ENCODE results near the gene GNA12. TPM values are rescaled to one million over a fixed set of nuclear protein-coding genes. Genes with fewer than 3 reads are reported as not detected.

GNA12 gene
- total and polyA plus RNA-seq, 10 of the 15 experiments (the other 5 are each of a cell fraction or from before 2014, with no cell fraction given): 1.9 to 51.8 (median 12.6) TPM

DNA sequence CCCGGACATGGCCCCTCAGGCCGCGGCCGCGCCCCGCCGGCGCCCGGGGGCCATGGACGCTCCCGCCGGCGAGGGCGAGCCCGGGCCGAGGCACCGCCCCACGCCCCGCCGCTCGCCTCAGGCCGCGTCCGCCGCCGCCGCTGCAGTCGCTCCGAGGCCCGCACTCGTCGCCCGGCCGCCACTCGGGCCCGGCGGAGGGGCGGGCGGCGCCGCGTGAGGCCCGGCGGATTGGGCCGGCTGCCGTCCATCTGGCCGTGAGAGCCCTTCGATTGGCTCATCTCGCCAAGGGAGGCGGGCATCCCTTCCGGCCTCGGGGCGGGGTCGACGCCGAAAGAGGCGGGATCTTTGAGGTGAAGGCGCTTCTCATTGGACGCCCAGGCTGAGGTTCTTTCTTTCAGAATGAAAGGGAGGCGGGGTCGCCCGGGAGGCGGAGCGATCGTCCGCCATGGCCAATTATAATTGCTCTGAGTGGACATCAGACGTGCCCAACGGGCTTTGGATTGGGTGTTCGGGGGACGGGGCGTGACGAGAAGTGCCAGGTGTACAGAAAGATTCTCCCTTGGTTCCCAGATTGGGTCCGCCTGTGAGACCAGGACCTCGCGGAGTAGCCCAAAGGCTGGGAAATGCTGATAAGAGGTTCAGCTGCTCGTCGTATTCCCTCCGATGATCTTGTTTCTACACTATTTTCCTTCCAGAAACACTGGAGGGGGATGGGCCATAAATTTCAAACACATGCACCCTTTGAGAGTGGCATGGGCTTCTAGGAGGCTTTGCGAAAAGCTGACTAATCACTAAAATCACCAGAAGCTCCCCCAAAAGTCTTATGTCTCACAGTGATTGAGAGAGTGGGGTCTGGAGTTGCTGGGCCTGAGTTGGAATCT lies at the start of gene GNA12 (continued):
- TF ChIP-seq, protein P1, sequence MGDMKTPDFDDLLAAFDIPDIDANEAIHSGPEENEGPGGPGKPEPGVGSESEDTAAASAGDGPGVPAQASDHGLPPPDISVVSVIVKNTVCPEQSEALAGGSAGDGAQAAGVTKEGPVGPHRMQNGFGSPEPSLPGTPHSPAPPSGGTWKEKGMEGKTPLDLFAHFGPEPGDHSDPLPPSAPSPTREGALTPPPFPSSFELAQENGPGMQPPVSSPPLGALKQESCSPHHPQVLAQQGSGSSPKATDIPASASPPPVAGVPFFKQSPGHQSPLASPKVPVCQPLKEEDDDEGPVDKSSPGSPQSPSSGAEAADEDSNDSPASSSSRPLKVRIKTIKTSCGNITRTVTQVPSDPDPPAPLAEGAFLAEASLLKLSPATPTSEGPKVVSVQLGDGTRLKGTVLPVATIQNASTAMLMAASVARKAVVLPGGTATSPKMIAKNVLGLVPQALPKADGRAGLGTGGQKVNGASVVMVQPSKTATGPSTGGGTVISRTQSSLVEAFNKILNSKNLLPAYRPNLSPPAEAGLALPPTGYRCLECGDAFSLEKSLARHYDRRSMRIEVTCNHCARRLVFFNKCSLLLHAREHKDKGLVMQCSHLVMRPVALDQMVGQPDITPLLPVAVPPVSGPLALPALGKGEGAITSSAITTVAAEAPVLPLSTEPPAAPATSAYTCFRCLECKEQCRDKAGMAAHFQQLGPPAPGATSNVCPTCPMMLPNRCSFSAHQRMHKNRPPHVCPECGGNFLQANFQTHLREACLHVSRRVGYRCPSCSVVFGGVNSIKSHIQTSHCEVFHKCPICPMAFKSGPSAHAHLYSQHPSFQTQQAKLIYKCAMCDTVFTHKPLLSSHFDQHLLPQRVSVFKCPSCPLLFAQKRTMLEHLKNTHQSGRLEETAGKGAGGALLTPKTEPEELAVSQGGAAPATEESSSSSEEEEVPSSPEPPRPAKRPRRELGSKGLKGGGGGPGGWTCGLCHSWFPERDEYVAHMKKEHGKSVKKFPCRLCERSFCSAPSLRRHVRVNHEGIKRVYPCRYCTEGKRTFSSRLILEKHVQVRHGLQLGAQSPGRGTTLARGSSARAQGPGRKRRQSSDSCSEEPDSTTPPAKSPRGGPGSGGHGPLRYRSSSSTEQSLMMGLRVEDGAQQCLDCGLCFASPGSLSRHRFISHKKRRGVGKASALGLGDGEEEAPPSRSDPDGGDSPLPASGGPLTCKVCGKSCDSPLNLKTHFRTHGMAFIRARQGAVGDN (IDR thresholded peaks at IDR 0.05): no peak
- TF ChIP-seq SRF (IDR thresholded peaks at IDR 0.05; ENCODE audit: low read depth in 2 of 2, low read length in 2 of 2) (no peak), ZNF217 (IDR thresholded peaks at IDR 0.05) (no peak), FOS (IDR thresholded peaks at IDR 0.05; ENCODE audit: borderline replicate concordance, extremely low read depth, insufficient read length) (peak; percentile 55), BRCA1 (IDR thresholded peaks at IDR 0.05; ENCODE audit: low read depth, low read length) (no peak), NFYA (IDR thresholded peaks at IDR 0.05; ENCODE audit: borderline replicate concordance, low read depth, low read length) (no peak; the same call in 1 of the 2 replicates), RAD21 (IDR thresholded peaks at IDR 0.05; ENCODE audit: insufficient read depth, low read depth, low read length) (no peak), PAX5 (IDR thresholded peaks at IDR 0.05; ENCODE audit: borderline replicate concordance, low read depth, low read length) (no peak), SPI1 (IDR thresholded peaks at IDR 0.05; ENCODE audit: borderline replicate concordance, insufficient read depth, low read depth, low read length) (no peak), SP1 (IDR thresholded peaks at IDR 0.05; ENCODE audit: low read depth, low read length) (peak; percentile 93), FOXK2 (IDR thresholded peaks at IDR 0.05) (no peak), NRF1 (conservative IDR thresholded peaks at IDR 0.05; ENCODE audit: low read depth, low read length) (no peak), STAT1 (conservative IDR thresholded peaks at IDR 0.05) (no peak), TBL1XR1 (IDR thresholded peaks at IDR 0.05; ENCODE audit: low read depth, low read length) (no peak), FOXM1 (IDR thresholded peaks at IDR 0.05; ENCODE audit: low read depth, low read length) (no peak), RB1 (IDR thresholded peaks at IDR 0.05; ENCODE audit: borderline replicate concordance) (no peak)
- TF ChIP-seq, protein P2, sequence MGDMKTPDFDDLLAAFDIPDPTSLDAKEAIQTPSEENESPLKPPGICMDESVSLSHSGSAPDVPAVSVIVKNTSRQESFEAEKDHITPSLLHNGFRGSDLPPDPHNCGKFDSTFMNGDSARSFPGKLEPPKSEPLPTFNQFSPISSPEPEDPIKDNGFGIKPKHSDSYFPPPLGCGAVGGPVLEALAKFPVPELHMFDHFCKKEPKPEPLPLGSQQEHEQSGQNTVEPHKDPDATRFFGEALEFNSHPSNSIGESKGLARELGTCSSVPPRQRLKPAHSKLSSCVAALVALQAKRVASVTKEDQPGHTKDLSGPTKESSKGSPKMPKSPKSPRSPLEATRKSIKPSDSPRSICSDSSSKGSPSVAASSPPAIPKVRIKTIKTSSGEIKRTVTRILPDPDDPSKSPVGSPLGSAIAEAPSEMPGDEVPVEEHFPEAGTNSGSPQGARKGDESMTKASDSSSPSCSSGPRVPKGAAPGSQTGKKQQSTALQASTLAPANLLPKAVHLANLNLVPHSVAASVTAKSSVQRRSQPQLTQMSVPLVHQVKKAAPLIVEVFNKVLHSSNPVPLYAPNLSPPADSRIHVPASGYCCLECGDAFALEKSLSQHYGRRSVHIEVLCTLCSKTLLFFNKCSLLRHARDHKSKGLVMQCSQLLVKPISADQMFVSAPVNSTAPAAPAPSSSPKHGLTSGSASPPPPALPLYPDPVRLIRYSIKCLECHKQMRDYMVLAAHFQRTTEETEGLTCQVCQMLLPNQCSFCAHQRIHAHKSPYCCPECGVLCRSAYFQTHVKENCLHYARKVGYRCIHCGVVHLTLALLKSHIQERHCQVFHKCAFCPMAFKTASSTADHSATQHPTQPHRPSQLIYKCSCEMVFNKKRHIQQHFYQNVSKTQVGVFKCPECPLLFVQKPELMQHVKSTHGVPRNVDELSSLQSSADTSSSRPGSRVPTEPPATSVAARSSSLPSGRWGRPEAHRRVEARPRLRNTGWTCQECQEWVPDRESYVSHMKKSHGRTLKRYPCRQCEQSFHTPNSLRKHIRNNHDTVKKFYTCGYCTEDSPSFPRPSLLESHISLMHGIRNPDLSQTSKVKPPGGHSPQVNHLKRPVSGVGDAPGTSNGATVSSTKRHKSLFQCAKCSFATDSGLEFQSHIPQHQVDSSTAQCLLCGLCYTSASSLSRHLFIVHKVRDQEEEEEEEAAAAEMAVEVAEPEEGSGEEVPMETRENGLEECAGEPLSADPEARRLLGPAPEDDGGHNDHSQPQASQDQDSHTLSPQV (IDR thresholded peaks at IDR 0.05): no peak
- TF ChIP-seq, protein P3, sequence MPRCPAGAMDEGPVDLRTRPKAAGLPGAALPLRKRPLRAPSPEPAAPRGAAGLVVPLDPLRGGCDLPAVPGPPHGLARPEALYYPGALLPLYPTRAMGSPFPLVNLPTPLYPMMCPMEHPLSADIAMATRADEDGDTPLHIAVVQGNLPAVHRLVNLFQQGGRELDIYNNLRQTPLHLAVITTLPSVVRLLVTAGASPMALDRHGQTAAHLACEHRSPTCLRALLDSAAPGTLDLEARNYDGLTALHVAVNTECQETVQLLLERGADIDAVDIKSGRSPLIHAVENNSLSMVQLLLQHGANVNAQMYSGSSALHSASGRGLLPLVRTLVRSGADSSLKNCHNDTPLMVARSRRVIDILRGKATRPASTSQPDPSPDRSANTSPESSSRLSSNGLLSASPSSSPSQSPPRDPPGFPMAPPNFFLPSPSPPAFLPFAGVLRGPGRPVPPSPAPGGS (IDR thresholded peaks at IDR 0.05; ENCODE audit: borderline replicate concordance, insufficient read depth, low read depth, low read length, poor library complexity, severe bottlenecking): no peak
- TF ChIP-seq, protein P4, sequence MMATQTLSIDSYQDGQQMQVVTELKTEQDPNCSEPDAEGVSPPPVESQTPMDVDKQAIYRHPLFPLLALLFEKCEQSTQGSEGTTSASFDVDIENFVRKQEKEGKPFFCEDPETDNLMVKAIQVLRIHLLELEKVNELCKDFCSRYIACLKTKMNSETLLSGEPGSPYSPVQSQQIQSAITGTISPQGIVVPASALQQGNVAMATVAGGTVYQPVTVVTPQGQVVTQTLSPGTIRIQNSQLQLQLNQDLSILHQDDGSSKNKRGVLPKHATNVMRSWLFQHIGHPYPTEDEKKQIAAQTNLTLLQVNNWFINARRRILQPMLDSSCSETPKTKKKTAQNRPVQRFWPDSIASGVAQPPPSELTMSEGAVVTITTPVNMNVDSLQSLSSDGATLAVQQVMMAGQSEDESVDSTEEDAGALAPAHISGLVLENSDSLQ (IDR thresholded peaks at IDR 0.05): peak; percentile 97
